ENCODE data around the gene ATP2A1.

- TF ChIP-seq, protein P1, sequence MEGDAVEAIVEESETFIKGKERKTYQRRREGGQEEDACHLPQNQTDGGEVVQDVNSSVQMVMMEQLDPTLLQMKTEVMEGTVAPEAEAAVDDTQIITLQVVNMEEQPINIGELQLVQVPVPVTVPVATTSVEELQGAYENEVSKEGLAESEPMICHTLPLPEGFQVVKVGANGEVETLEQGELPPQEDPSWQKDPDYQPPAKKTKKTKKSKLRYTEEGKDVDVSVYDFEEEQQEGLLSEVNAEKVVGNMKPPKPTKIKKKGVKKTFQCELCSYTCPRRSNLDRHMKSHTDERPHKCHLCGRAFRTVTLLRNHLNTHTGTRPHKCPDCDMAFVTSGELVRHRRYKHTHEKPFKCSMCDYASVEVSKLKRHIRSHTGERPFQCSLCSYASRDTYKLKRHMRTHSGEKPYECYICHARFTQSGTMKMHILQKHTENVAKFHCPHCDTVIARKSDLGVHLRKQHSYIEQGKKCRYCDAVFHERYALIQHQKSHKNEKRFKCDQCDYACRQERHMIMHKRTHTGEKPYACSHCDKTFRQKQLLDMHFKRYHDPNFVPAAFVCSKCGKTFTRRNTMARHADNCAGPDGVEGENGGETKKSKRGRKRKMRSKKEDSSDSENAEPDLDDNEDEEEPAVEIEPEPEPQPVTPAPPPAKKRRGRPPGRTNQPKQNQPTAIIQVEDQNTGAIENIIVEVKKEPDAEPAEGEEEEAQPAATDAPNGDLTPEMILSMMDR (optimal IDR thresholded peaks at IDR 0.05 in 1 of 3, IDR thresholded peaks at IDR 0.05 in 1 of 3, conservative IDR thresholded peaks at IDR 0.05 in 1 of 3; ENCODE audit: extremely low read depth in 1 of 3, insufficient read depth in 2 of 3, low read length in 3 of 3): no peak
- TF ChIP-seq EZH2 (IDR thresholded peaks at IDR 0.05; ENCODE audit: low read length): no peak
Observed at GRCh38 chr16:28932339-28933141, 54.3 kb downstream of the ATP2A1 start.
